MM.1S (cell line): Measurements from ENCODE around the gene COMMD10.

Experiments
- DNase-seq: peaks from one replicate; pipeline ENCODE4 v3.0.0-alpha.2; 2015
- H2AFZ ChIP-seq: fragments of 300-600 bp; sonication (generic); 2 replicates; pipeline ENCODE4 v1.6.0; 2016; ENCODE audit warnings: antibody characterized with exemption, low read length
- H3F3A ChIP-seq: fragments of 300-600 bp; sonication (generic); 2 replicates; pipeline ENCODE4 v1.6.1; 2016; ENCODE audit warnings: mild to moderate bottlenecking, antibody characterized with exemption, low read length, moderate library complexity, mixed read lengths; ENCODE audit not compliant: insufficient read depth
- H3K27ac ChIP-seq: fragments of 300-600 bp; sonication (generic); 2 replicates; pipeline ENCODE4 v1.5.1; 2016; ENCODE audit warnings: mild to moderate bottlenecking, low read length
- H3K27me3 ChIP-seq: fragments of 300-600 bp; sonication (generic); replicated peaks from 2 replicates; pipeline ENCODE4 v1.6.0; 2016; ENCODE audit warnings: low read length; ENCODE audit not compliant: insufficient read depth
- H3K36me3 ChIP-seq: fragments of 300-600 bp; sonication (generic); replicated peaks from 2 replicates; pipeline ENCODE4 v1.6.1; 2016; ENCODE audit warnings: mild to moderate bottlenecking, low read length, mixed read lengths; ENCODE audit not compliant: insufficient read depth
- H3K4me1 ChIP-seq: fragments of 300-600 bp; sonication (generic); 2 replicates; pipeline ENCODE4 v1.6.1; 2016; ENCODE audit warnings: low read length, mixed read lengths
- H3K4me2 ChIP-seq: fragments of 300-600 bp; sonication (generic); 2 replicates; pipeline ENCODE4 v1.6.0; 2016; ENCODE audit warnings: low read depth, low read length
- H3K4me3 ChIP-seq: fragments of 300-600 bp; sonication (generic); 2 replicates; pipeline ENCODE4 v1.5.1; 2016; ENCODE audit warnings: low read length, mixed read lengths
- H3K79me2 ChIP-seq: fragments of 300-600 bp; sonication (generic); 2 replicates; pipeline ENCODE4 v1.6.1; 2016; ENCODE audit warnings: mixed run types, low read length, mixed read lengths
- H3K9ac ChIP-seq: fragments of 300-600 bp; sonication (generic); 2 replicates; pipeline ENCODE4 v1.6.1; 2016; ENCODE audit warnings: low read length, mixed read lengths
- H3K9me2 ChIP-seq: fragments of 300-600 bp; sonication (generic); replicated peaks from 2 replicates; pipeline ENCODE4 v1.6.1; 2016; ENCODE audit warnings: mild to moderate bottlenecking, low read length, mixed read lengths; ENCODE audit not compliant: insufficient read depth
- H3K9me3 ChIP-seq: fragments of 300-600 bp; sonication (generic); replicated peaks from 2 replicates; pipeline ENCODE4 v1.6.1; 2016; ENCODE audit warnings: mild to moderate bottlenecking, low read length, mixed read lengths; ENCODE audit not compliant: insufficient read depth
- H4K20me1 ChIP-seq: fragments of 300-600 bp; sonication (generic); 2 replicates; pipeline ENCODE4 v1.6.1; 2016; ENCODE audit warnings: mild to moderate bottlenecking, low read length, moderate library complexity, mixed read lengths; ENCODE audit not compliant: insufficient read depth
- EZH2 ChIP-seq: fragments of 300-600 bp; sonication (generic); optimal IDR thresholded peaks from 2 replicates; pipeline ENCODE3; 2017; ENCODE audit warnings: low read depth, mild to moderate bottlenecking, antibody characterized with exemption, low read length, mixed read lengths
- EZH2phosphoT487 ChIP-seq: fragments of 300-600 bp; sonication (generic); IDR thresholded peaks from 2 replicates; pipeline ENCODE4 v1.6.1; 2018; ENCODE audit warnings: antibody characterized with exemption, low read length
- TF ChIP-seq, protein P1 (sequence below): fragments of 300-600 bp; sonication (generic); IDR thresholded peaks from 2 replicates; pipeline ENCODE4 v1.5.1; 2016; ENCODE audit warnings: antibody characterized with exemption, low read length, mixed read lengths

Gene COMMD10

DNA sequence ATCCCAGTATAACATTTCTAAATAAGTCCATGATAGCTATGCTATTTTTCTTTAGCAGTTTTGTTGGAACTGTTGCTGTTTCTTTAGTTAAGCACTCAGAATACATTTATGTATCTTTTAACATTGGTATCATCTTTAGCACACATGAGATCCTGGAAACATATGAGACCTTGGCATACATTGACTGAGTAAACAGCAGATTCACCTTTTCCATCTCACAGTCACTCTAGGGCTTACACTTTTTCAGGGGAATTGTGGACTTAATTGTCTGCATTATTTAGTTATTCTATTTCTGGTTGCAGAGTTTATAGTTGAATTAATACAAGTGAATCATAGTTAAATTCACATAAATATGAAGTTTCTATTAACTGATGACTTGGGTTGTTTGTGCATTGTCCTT is 70.1 kb downstream of the COMMD10 start:
- Histone ChIP-seq H3K4me2 (no peak overlapping the region), H3K9me3 (no peaks in the 10 kb centered on the region), H3K27me3 (no peaks in the 10 kb centered on the region), H3K36me3 (no peaks in the 10 kb centered on the region), H2AFZ (no peak overlapping the region), H4K20me1 (no peaks in the 10 kb centered on the region), H3K4me1 (no peaks in the 10 kb centered on the region), H3K9ac (no peak overlapping the region), H3K9me2 (no peaks in the 10 kb centered on the region), H3F3A (no peaks in the 10 kb centered on the region), H3K27ac (no peak overlapping the region), H3K79me2 (no peaks in the 10 kb centered on the region), H3K4me3 (no peak overlapping the region)
- TF ChIP-seq, protein P1, sequence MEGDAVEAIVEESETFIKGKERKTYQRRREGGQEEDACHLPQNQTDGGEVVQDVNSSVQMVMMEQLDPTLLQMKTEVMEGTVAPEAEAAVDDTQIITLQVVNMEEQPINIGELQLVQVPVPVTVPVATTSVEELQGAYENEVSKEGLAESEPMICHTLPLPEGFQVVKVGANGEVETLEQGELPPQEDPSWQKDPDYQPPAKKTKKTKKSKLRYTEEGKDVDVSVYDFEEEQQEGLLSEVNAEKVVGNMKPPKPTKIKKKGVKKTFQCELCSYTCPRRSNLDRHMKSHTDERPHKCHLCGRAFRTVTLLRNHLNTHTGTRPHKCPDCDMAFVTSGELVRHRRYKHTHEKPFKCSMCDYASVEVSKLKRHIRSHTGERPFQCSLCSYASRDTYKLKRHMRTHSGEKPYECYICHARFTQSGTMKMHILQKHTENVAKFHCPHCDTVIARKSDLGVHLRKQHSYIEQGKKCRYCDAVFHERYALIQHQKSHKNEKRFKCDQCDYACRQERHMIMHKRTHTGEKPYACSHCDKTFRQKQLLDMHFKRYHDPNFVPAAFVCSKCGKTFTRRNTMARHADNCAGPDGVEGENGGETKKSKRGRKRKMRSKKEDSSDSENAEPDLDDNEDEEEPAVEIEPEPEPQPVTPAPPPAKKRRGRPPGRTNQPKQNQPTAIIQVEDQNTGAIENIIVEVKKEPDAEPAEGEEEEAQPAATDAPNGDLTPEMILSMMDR: no peak
- no peak for TF ChIP-seq EZH2phosphoT487
- no peak for TF ChIP-seq EZH2
- no peak for DNase-seq

DNA sequence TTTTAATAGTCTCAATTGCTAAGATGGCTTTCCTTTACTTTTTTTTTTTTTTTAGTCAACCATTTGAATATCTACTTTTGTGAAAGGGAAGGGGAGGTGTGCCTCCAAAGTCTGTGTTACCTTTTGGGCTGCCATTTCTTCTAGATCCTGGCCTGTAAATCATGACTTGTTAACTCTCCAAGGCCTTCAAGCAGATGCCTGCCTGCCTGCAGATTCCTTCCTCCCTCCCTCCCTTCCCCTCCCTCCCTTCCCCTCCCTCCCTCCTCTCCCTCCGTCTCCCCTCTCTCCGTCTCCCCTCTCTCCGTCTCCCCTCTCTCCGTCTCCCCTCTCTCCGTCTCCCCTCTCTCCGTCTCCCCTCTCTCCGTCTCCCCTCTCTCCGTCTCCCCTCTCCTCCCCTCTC is 73.1 kb downstream of the COMMD10 start:
- no peaks in the 10 kb centered on the region for H3K27me3 ChIP-seq

DNA sequence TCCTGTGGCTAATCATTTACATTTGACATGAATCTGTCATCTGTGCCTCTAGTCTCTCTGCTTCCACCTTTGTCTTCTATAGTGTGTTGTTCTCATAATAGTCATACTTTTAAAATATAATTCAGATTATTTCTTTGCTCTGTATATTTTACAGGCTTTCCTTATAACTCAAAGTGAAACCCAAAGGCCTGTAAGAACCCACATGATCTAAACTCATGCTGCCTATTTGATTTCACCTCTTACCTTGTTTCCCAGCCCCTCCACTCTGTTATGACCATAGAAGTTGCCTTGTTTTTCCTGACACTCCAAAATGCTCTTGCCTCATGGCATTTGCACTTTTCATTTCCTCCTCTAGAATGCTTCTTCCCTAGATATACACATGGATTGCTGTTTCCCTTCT is 74.2 kb downstream of the COMMD10 start:
- H3K9me3 ChIP-seq: no peaks in the 10 kb centered on the region
- H3K9me2 ChIP-seq: no peaks in the 10 kb centered on the region
- no peaks in the 10 kb centered on the region for H3K36me3 ChIP-seq
- H3K4me2 ChIP-seq: no peak overlapping the region
- no peak overlapping the region for H3K4me3 ChIP-seq
- no peaks in the 10 kb centered on the region for H3K27me3 ChIP-seq
- DNase-seq: no peak
- no peaks in the 10 kb centered on the region for H3K4me1 ChIP-seq
- H3K27ac ChIP-seq: no peak overlapping the region
- no peaks in the 10 kb centered on the region for H3F3A ChIP-seq
- no peak overlapping the region for H3K9ac ChIP-seq
- no peaks in the 10 kb centered on the region for H4K20me1 ChIP-seq
- no peak overlapping the region for H2AFZ ChIP-seq
- H3K79me2 ChIP-seq: no peaks in the 10 kb centered on the region
- TF ChIP-seq, protein P1: no peak
- TF ChIP-seq EZH2phosphoT487 (no peak), EZH2 (no peak)

More for the DNA sequence above, 73.1 kb downstream of the COMMD10 start:
- H4K20me1 ChIP-seq: no peaks in the 10 kb centered on the region
- no peak overlapping the region for H3K27ac ChIP-seq
- no peaks in the 10 kb centered on the region for H3F3A ChIP-seq
- H3K36me3 ChIP-seq: no peaks in the 10 kb centered on the region
- no peak overlapping the region for H2AFZ ChIP-seq
- H3K79me2 ChIP-seq: no peaks in the 10 kb centered on the region
- no peak overlapping the region for H3K4me2 ChIP-seq
- H3K4me1 ChIP-seq: no peaks in the 10 kb centered on the region
- TF ChIP-seq EZH2 (no peak), EZH2phosphoT487 (no peak)
- TF ChIP-seq, protein P1: no peak
- H3K9ac ChIP-seq: no peak overlapping the region
- DNase-seq: no peak
- H3K4me3 ChIP-seq: no peak overlapping the region
- no peaks in the 10 kb centered on the region for H3K9me2 ChIP-seq
- H3K9me3 ChIP-seq: no peaks in the 10 kb centered on the region
